G401.6 (cell line): ENCODE measurements around the gene AP5S1.
"Not testable (repeated sequence)": the region's sequence is repeated elsewhere in the genome, so short reads cannot be mapped to it uniquely, and the experiment has no call there.

Experiments used
- FAIRE-seq: peaks from 2 replicates; lab custom pipeline; 2012; peaks lifted over from hg19 to GRCh38; lab: Jason Lieb, UNC

Gene AP5S1

DNA sequence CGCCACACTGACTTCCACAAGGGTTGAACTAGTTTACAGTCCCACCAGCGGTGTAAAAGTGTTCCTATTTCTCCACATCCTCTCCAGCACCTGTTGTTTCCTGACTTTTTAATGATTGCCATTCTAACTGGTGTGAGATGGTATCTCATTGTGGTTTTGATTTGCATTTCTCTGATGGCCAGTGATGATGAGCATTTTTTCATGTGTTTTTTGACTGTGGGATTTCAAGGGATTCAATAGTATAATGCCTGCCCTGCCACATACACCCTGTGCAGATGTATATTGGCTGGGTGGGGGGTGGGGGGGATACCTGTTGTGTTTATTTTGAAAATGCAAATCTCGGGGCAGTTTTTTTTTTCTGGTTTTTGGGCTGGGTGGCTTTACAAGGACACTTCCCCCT is 26.2 kb upstream of the AP5S1 start:
- not testable (repeated sequence) for FAIRE-seq

GRCh38 chr20:3794701-3795420 is 25.5 kb upstream of the AP5S1 start:
- no peak for FAIRE-seq

DNA sequence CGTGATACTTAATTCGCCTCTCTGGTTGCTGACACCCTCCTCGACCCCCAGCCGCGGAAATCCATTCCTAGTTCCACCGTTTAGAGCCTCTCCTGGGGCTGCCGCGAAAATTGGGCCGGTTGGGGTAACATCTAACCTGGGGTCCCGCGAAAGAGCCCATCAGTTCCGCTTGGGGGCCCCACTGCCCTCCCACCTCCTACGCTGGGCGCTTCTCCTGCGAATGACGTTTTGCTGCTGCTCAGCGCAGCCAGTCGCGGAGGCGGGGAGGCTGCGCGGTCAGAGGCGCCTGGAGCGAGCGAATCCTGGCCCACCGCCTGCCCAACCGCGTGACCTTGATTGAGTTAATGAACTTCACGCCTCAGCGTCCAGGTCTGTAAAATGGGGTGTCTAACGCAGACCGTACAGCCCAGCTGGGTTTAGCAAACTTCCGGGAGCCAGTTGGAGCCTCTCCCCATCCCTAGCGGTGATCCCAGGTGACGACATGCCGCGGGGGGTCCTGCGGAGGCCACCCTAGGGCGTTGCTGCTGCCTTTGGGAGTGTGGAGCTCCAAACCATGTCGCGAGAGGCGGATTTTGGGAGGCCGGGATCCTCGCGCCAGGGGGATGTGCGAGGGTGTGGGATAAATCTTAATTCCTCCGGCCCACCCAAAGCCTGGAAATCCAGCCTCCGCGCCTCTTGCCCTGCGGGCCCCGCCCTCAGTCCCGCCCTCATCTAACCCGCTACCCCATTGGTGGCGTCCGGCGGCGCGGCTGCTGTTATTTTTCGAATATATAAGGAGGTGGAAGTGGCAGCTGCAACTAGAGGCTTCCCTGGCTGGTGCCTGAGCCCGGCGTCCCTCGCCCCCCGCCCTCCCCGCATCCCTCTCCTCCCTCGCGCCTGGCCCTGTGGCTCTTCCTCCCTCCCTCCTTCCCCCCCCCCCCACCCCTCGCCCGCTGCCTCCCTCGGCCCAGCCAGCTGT is 24.6 kb upstream of the AP5S1 start, which contains the start of gene CDC25B:
CDC25B (plus strand) TSS at position 800 of the 958 bp plus-strand sequence. CDS start 222 bp downstream, outside the sequence.
- no peak for FAIRE-seq

GRCh38 chr20:3796477-3797225 is 23.7 kb upstream of the AP5S1 start:
- FAIRE-seq: no peak

GRCh38 chr20:3797226-3797545 is 23.2 kb upstream of the AP5S1 start:
- no peak for FAIRE-seq

- no peak for FAIRE-seq
Measured at GRCh38 chr20:3797592-3798372, 22.6 kb upstream of the AP5S1 start.

DNA sequence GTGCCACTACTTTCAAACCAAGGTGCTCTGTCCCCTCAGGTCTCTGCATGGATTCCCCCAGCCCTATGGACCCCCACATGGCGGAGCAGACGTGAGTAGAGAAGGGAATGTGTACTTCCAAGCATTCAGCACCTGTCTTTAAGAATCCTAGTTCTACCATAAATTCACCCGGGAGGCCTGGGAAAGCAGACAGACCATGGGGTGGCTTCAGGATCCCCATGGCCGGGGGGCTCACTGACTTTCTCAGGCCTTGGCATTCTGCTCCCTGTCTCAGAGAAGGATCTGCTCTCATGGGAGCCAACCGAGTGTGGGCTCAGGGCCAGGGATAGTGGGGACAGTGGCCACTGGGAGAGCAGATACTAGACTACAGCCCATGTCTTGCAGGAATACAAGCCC is 22.0 kb upstream of the AP5S1 start:
- FAIRE-seq: no peak

GRCh38 chr20:3798908-3799248 is 21.5 kb upstream of the AP5S1 start:
- no peak for FAIRE-seq

DNA sequence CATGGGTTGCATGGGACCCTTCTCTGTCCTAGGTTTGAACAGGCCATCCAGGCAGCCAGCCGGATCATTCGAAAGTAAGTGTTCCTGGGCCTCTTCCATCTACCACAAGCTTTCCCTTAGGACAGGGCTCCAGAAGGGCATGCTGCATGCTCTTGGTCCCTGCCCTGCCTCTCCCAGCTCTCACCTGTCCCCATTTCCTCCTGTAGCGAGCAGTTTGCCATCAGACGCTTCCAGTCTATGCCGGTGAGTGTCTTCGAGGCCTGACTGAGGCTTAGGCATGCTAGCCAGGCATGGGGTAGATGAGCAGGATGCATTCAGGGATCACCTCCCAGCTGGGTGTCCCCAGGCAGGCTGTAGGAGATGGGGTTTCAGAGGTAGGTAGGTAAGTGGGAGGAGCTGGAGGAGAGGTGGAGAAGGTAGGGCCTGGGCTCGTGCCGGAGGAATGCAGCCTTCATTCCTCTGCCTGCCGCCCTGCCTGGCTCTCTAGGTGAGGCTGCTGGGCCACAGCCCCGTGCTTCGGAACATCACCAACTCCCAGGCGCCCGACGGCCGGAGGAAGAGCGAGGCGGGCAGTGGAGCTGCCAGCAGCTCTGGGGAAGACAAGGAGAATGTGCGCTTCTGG is 20.0 kb upstream of the AP5S1 start:
- no peak for FAIRE-seq

DNA sequence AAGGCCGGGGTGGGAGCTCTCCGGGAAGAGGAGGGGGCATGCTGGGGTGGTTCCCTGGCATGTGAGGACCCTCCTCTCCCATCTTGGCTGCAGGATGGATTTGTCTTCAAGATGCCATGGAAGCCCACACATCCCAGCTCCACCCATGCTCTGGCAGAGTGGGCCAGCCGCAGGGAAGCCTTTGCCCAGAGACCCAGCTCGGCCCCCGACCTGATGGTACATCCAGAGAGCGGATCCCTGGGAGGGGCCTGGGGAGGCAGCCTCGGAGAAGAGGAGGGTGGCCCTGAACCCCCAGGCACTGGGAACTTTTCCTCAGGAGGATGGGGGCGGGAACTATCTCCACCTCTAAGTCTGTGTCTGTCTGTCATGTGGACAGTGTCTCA is 19.5 kb upstream of the AP5S1 start:
- FAIRE-seq: no peak

DNA sequence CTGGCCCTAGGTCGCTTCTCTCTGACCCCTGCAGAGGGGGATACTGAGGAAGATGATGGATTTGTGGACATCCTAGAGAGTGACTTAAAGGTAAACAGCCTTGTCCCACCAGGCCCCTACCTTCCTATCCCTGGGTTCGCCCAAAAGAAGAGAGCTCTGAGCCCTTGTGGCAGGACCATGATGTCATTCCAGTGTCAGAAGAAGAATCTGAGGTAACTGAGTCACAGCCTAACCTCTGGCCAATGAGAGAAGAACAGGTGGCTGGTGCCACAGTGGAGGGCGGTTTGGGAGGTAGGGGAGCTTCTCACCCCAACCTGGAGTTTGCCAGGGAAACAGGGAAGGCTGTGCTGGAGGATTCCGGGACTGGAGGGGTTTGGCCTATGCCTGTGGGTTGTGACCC is 19.0 kb upstream of the AP5S1 start:
- no peak for FAIRE-seq

- no peak for FAIRE-seq
Measured at GRCh38 chr20:3801846-3802245, 18.5 kb upstream of the AP5S1 start.

- no peak for FAIRE-seq
Measured at GRCh38 chr20:3802524-3803239, 17.7 kb upstream of the AP5S1 start.

GRCh38 chr20:3803289-3803688 is 17.1 kb upstream of the AP5S1 start:
- no peak for FAIRE-seq

- FAIRE-seq: no peak
Measured at GRCh38 chr20:3803854-3804253, 16.5 kb upstream of the AP5S1 start.

DNA sequence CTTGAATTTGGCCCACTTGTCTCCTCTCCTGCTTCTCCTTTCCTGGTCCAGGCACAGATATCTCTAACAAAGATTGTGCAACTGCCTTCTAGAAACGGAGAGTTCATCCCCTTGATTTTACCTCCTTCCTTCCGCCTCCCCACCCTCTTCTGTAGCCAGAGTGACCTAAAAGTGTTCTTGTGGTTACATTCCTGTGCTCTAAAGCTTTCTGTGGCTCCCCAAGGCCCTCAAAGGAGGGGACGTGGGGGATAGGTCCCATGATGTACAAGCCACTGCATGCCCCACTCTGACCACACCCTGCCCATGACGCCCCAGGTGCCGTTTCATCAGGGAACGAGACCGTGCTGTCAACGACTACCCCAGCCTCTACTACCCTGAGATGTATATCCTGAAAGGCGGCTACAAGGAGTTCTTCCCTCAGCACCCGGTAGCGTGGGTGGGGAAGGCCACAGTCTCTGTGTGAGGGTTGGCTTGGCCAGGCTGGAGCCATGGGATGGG is 16.0 kb upstream of the AP5S1 start:
- no peak for FAIRE-seq

GRCh38 chr20:3804781-3805180 is 15.6 kb upstream of the AP5S1 start:
- FAIRE-seq: no peak

DNA sequence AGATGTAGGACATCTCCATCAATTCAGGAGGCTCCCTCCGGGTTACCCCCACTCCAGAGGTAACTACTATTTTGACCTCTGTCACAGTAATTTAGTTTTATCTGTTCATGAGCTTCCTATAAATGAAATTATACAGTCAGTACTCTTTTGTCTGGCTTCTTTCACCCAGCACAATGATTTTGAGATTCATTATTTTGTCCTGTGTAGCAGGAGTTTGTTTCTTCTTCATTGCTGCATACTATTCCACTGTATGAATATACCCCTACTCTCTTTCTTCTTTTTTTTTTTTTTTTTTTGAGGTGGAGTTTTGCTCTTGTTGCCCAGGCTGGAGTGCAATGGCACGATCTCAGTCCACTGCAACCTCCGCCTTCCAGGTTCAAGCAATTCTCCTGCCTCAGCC is 11.8 kb upstream of the AP5S1 start:
- no peak for FAIRE-seq

- no peak for FAIRE-seq
Measured at GRCh38 chr20:3811467-3812258, 8.7 kb upstream of the AP5S1 start.

GRCh38 chr20:3812259-3812681 is 8.1 kb upstream of the AP5S1 start:
- FAIRE-seq: no peak
